GM18499 (cell line): ENCODE results near the gene POLR1D.

ENCODE experiments used
- ATAC-seq: cut with Tn5 transposase; IDR thresholded peaks from one replicate; pipeline ENCODE4 v1.9.1; 2021; ENCODE audit warnings: moderate number of reproducible peaks; ENCODE audit not compliant: insufficient read depth, unreplicated experiment

Gene POLR1D

DNA sequence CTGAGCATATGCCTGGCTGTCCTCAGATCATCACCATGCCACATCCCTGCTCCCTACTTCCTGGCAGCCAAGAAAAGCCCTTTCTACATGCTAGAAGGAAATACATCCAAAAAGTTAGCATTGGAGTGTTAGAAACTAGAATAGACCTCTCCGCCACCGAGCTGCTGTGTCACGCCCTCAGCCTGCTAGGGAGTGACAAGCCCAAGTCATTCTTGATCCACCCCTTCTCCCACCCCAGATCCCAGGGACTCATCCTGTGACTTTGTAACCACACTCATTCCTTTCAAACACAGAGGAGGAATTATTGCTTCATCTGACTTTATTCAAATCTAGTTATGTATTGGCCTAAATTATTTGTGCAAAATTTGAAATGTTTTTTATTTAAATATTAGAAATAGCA is 45.3 kb downstream of the POLR1D start:
- no peak for ATAC-seq

DNA sequence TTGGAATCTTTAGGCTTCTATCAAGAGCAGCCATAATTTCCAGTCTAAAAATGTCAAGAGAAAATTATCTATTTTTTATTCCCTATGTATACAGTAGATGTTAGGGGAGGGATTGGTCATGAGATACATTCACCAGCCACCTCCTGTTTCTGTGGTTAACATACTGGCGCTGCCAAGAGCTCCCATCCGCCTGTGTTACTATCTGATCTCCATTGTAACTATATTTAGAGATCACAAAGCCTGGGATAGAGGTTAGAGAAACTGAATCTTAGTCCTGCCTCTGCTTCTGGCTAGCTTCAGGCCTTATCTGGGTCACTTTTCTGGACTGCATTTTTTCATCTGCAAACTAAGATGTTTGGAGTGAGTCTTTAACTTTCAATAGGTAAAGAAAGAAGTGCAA is 46.3 kb downstream of the POLR1D start:
- ATAC-seq = no peak

DNA sequence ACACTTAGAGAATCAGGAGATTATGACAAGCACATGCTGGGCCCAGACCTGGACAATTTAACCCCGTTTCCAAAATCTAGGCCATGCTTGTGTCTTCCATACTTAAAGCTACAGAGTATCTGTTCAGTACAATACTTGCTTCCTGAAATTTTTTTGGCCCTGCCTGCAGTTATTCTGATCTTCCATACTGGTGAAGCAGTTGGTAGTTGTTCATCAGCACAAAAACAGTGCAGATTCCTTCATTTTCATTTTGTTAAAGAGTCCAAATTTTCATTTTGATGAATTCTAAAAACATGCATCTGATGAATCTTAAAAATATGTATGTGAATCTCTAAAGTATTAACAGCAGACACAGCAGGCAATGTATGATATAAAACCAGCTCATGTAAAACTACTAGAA is 49.2 kb downstream of the POLR1D start:
- no peak for ATAC-seq

DNA sequence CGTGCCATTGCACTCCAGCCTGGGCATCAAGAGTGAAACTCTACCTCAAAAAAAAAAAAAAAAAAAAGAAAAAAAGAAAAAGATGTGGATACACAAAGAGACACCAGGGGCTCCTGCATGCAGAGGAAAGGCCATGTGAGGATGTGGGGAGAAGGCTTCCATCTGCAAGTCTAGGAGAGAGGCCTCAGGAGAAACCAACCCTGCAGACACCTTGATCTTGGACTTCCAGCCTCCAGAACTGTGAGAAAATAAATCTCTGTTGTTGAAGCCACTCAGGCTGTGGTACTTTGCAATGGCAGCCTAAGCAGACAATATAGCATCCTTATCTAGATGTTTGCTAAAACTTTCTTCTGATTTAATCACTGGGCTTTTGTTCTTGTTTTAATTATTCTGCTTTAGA is 50.3 kb downstream of the POLR1D start:
- no peak for ATAC-seq
